Left ventricle myocardium superior (tissue), 1 donor: Measurements from ENCODE around the gene RBP7. TPM values are rescaled to one million over a fixed set of nuclear protein-coding genes. Genes with fewer than 3 reads are reported as not detected.
"Not testable (repeated sequence)": the region's sequence is repeated elsewhere in the genome, so short reads cannot be mapped to it uniquely, and the experiment has no call there.

Experiments used
- ATAC-seq: fragments of 200-7000 bp; cut with Tn5 transposase; one replicate; pipeline ENCODE4 v1.9.1; 2020; ENCODE audit warnings: mild to moderate bottlenecking, moderate library complexity
- DNase-seq: peaks from one replicate; pipeline ENCODE4 v3.0.0-alpha.2; 2020
- intact Hi-C: fragments of 100-400 bp; cut with micrococcal nuclease; formaldehyde crosslinking; loops from one replicate; pipeline ENCODE4 v1.11.0; 2022
- total RNA-seq: library from RNA; stranded (reverse); fragmentation: NEBNext Ultra II Directional; extraction: Animal tissue kit (Norgen Biotek cat#: 25700); gene quantifications from one replicate; pipeline ENCODE4 v1.2.1, GENCODE V29; 2021
- donor health status: DM: no; HTN: yes; CAD: no; lungs with severe emphysema.

The RBP7 gene
- total RNA-seq, 1 donor from 2014 or later, result 31.9 TPM

- intact Hi-C loops, result no loop called here
These were observed 28.3 kb downstream of the RBP7 start for GRCh38 chr1:10025354-10025753.

GRCh38 chr1:10027027-10027426 is 30.0 kb downstream of the RBP7 start:
- intact Hi-C loops, result no loop called here

More at GRCh38 chr1:10025354-10025753, 28.3 kb downstream of the RBP7 start:
- ATAC-seq, result no peak
- DNase-seq, result no peak

GRCh38 chr1:10028956-10029500 is 32.0 kb downstream of the RBP7 start:
- DNase-seq, ATAC-seq, intact Hi-C loops: not testable (repeated sequence)

More at GRCh38 chr1:10027027-10027426, 30.0 kb downstream of the RBP7 start:
- DNase-seq, result no peak
- ATAC-seq, result no peak

DNA sequence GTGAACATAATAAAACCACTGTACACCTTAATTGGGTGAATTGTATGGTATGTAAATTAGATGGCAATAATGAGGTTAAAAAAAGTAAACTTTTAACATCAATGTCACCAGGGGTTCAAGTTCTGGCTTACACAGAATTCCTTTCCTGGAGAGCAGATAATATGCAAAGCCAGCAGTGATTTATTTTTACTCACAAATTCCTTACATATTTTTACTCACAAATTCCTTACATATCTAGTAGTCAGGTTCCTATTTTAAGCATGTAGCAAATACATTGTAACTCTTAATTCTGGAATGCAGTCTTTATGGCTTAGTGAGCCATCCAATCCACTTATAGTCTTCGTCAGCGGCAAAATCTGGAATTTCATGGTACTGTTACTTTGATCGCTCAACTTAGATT is 34.4 kb downstream of the RBP7 start:
- ATAC-seq, result no peak
- DNase-seq, result no peak
- intact Hi-C loops, result no loop called here

- DNase-seq (peak; percentile 100), ATAC-seq (peak; percentile 99)
- intact Hi-C loops, result no loop called here
These were observed 35.7 kb downstream of the RBP7 start, which contains the start of gene UBE4B for GRCh38 chr1:10032590-10033358. Gene UBE4B (plus strand): TSS chr1:10032958. CDS start chr1:10033671, 713 bp downstream.

DNA sequence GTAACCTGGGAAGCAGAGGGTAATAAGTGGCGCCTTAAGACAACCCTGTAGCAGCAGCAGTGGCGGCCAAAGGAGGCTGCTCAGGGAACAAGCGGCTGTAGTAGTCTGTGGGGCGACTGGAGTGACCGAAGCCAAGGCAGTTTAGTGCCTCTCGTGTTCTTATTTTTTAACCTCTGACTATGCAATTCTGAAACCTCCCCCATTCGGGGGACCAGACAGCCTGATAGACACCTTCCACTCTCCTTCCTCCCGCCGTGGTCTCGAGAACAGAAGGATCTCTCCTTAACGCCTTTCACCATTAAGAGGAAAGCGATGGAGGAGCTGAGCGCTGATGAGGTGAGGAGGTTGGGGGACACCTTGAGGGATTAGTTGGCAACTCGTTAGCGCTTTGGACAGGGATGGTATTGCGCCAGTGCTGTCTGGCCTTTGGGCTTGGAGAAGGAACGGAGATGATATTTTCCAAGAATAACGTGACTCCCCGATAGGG is 36.4 kb downstream of the RBP7 start:
- no peak for DNase-seq
- intact Hi-C loops, result no loop called here
- ATAC-seq, result peak; percentile 34

- intact Hi-C loops, result no loop called here
- DNase-seq (no peak), ATAC-seq (no peak)
These were observed 45.7 kb downstream of the RBP7 start for GRCh38 chr1:10042746-10043145.

GRCh38 chr1:10045480-10046355 is 48.7 kb downstream of the RBP7 start:
- intact Hi-C loops, result no loop called here
- DNase-seq, result no peak
- peak; percentile 59 for ATAC-seq

DNA sequence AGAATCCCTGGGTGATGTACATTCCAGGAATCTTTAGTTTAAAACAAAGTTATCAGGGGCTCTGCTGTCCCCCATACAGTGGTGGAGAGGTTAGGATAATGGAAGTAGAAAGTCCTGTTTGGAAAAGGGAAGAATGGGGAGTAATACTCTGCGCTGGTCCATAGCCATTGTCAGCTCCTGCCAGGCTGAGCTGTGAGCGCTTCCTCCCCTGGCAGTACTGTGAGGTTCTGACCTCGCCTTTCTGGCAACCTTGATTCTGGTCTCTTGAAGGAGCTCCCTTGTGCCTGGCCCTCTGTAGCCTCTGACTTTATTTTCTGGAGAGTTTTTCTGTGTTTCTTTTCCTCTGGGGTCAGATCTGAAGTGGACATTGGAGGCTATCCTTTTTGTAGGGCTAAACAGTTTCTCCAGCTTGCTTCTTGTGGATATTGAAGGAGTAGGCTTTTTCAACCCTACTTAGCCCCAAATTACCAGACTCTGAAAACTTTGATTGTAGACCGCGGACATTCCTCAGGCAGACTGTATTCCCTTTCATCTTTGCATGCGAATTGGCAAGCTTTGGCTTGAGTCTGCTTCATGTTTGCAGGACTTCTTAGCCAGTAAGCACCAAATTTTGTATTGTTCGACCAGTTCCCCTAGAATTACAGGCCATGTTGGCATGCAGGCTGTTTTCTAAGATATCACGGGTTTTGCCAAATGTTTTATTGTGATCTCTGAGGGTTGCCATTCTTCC is 49.5 kb downstream of the RBP7 start:
- peak; percentile 41 for DNase-seq
- ATAC-seq, result peak; percentile 83
- intact Hi-C loops, result no loop called here

GRCh38 chr1:10048601-10049000 is 51.6 kb downstream of the RBP7 start:
- ATAC-seq, result no peak
- no peak for DNase-seq
- intact Hi-C loops, result no loop called here

GRCh38 chr1:10050611-10051010 is 53.6 kb downstream of the RBP7 start:
- peak; percentile 35 for DNase-seq
- ATAC-seq, result no peak
- intact Hi-C loops, result no loop called here

- intact Hi-C loops, result no loop called here
- DNase-seq, result no peak
- ATAC-seq, result no peak
These were observed 54.6 kb downstream of the RBP7 start for GRCh38 chr1:10051656-10052055.

DNA sequence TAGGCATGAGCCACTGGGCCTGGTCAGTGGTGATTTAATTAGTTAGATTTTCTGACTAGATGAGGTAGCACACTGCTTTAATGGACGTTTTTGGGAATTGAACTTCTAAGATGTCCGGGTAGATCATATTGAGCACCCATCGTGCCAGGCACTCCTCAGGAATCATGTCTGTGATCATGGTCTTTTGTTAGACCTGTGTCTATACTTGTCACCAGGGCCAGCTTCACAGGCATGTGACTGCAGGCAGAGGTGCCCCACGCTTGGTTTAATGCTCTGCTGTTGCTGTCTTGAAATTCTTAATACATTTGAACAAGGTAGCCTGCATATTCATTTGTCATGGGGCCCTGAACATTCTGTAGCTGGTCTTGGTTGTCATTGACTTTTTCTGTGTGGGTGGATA is 55.3 kb downstream of the RBP7 start:
- ATAC-seq, result peak; percentile 80
- no peak for DNase-seq
- intact Hi-C loops, result no loop called here

DNA sequence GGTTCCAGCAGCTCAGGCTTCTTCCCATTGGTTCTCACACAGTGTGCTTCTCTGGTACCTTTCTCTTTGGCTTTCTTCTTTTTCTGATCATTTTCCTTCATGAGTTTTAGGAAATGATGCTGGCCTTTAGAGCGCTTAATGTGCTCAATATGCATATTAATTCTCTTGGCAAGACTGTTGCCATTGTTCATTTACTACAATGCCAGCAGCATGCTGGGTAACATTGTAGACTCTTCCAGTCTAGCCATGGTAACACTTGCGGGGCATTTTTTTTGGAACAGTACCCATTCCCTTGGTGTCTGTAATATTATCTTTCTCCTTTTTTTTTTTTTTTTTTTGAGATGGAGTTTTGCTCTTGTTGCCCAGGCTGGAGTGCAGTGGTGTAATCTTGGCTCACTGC is 57.4 kb downstream of the RBP7 start:
- intact Hi-C loops, result no loop called here
- no peak for DNase-seq
- ATAC-seq, result no peak

DNA sequence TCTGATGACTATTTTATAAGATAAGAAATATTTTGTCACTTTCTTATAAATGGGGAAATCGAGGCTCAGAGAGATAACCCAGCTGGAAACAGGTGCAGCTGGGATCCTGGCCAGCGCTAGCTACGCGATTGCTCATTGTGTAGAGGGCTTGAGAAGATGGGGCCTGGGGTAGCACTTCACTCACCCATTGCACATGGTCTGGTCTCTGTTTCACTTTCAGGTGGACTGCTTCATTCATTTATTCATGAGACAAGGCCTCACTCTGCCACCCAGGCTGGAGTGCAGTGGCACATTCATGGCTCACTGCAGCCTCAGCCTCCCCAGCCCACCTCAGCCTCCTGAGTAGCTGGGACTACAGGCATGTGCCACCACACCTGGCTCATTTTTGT is 59.6 kb downstream of the RBP7 start:
- ATAC-seq (no peak), DNase-seq (no peak)
- intact Hi-C loops, result no loop called here

DNA sequence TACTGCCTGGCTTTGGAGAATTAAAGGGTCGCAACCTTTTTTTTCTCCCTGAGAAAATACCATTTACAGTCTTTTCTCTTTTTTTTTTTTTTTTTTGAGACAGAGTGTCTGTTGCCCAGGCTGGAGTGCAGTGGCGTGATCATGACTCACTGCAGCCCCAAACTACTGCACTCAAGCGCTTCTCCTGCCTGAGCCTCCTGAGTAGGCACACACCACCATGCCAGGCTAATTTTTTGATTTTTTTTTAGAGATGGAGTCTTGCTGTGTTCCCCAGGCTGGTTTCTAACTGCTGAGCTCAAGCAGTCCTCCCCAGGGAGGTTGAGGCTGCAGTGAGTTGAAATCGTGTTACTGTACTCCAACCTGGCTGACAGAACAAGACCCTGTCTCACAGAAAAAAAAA is 60.3 kb downstream of the RBP7 start:
- ATAC-seq (peak; percentile 50), DNase-seq (no peak)
- intact Hi-C loops, result no loop called here

- intact Hi-C loops, result no loop called here
- ATAC-seq (peak; percentile 32), DNase-seq (no peak)
These were observed 60.8 kb downstream of the RBP7 start for GRCh38 chr1:10057796-10058195.

GRCh38 chr1:10059342-10059718 is 62.3 kb downstream of the RBP7 start:
- ATAC-seq (peak; percentile 21), DNase-seq (no peak)
- intact Hi-C loops, result no loop called here
